Prostate gland (tissue), 2 donors: Measurements from ENCODE around the gene FGGY. TPM values are rescaled to one million over a fixed set of nuclear protein-coding genes. Genes with fewer than 3 reads are reported as not detected.

ENCODE experiments used
- DNase-seq: peaks from one replicate; pipeline ENCODE4 v3.0.0-alpha.2; 2019; ENCODE audit warnings: low spot score
- H3K27ac ChIP-seq, 2 donors: fragments of 200-600 bp; sonication (generic); 2 replicates each; pipeline ENCODE4 v1.5.1; 2017 to 2019
- H3K27me3 ChIP-seq: fragments of 200-600 bp; sonication (generic); replicated peaks from 2 replicates; pipeline ENCODE4 v1.5.1; 2019; ENCODE audit not compliant: insufficient read depth
- H3K36me3 ChIP-seq, 2 donors: fragments of 200-600 bp; sonication (generic); 1 replicate in 1 of 2; 2 replicates in 1 of 2; pipeline versions ENCODE4 v1.5.1 to v1.8.1; 2017 to 2019
- H3K4me1 ChIP-seq: fragments of 200-600 bp; sonication (generic); replicated peaks from 2 replicates; pipeline ENCODE4 v1.5.1; 2019
- H3K4me3 ChIP-seq, 2 donors: fragments of 200-600 bp; sonication (generic); 2 replicates each; pipeline ENCODE4 v1.5.1; 2017 to 2019
- H3K9me3 ChIP-seq: fragments of 200-600 bp; sonication (generic); 2 replicates; pipeline ENCODE4 v1.5.1; 2017
- CTCF ChIP-seq, 4 experiments: fragments of 200-600 bp in 2 of 4; fragments of 450-650 bp in 2 of 4; sonication (generic) in 2 of 4; IDR thresholded peaks; 1 replicate in 3 of 4; 2 replicates in 1 of 4; pipeline ENCODE4 v1.5.1; 2016 to 2019; ENCODE audit warnings: antibody characterized with exemption in 4 of 4, mild to moderate bottlenecking in 2 of 4, moderate library complexity in 2 of 4
- POLR2A ChIP-seq: fragments of 450-650 bp; IDR thresholded peaks from one replicate; pipeline ENCODE4 v1.6.1; 2016; ENCODE audit warnings: antibody characterized with exemption, mild to moderate bottlenecking
- POLR2AphosphoS5 ChIP-seq: sonication (generic); formaldehyde crosslinking; IDR thresholded peaks from one replicate; pipeline ENCODE4 v1.6.1; 2017; ENCODE audit warnings: antibody characterized with exemption
- WGBS: methylation state at CpG from one replicate; pipeline ENCODE4 v1.1.5; 2018; 5-methylcytosine and 5-hydroxymethylcytosine counted together
- intact Hi-C: fragments of 100-400 bp; cut with DNase I; formaldehyde crosslinking; loops from one replicate; pipeline ENCODE4 v1.14.2; 2022
- total RNA-seq, 2 donors: library from RNA; depleted of rRNA; stranded (reverse); fragments of >200 nt; gene quantifications; one replicate each; pipeline ENCODE4 v1.1.0, GENCODE V29; 2016

FGGY gene
- total RNA-seq, 2 donors from 2014 or later, result 28.6 to 32.2 TPM

- Histone ChIP-seq H3K4me3 (no peak overlapping the region), H3K27ac (no peak overlapping the region), H3K36me3 (no peaks in the 10 kb centered on the region), H3K9me3 (no peaks in the 10 kb centered on the region), H3K27me3 (no peaks in the 10 kb centered on the region), H3K4me1 (no peaks in the 10 kb centered on the region)
- no peak for DNase-seq
- intact Hi-C loops, result no loop called here
- WGBS, result 84% methylated on average over 3 of the region's 3 CpGs
- TF ChIP-seq POLR2A, result no peak
- TF ChIP-seq POLR2AphosphoS5, result no peak
- TF ChIP-seq CTCF (IDR thresholded peaks at IDR 0.05), result no peak
Measured at GRCh38 chr1:59288046-59288445, 8.8 kb upstream of the FGGY start.

- Histone ChIP-seq H3K4me1 (no peaks in the 10 kb centered on the region), H3K36me3 (no peaks in the 10 kb centered on the region), H3K27ac (no peak overlapping the region), H3K4me3 (no peak overlapping the region), H3K9me3 (no peaks in the 10 kb centered on the region), H3K27me3 (no peaks in the 10 kb centered on the region)
- DNase-seq, result no peak
- TF ChIP-seq POLR2A, result no peak
- no peak for TF ChIP-seq POLR2AphosphoS5
- TF ChIP-seq CTCF (IDR thresholded peaks at IDR 0.05), result no peak
- intact Hi-C loops, result no loop called here
- WGBS, result 96% methylated on average over 2 of the region's 2 CpGs
Measured at GRCh38 chr1:59289570-59289969, 7.3 kb upstream of the FGGY start.

- Histone ChIP-seq H3K27ac (no peak overlapping the region), H3K4me3 (no peak overlapping the region), H3K4me1 (no peaks in the 10 kb centered on the region), H3K36me3 (no peaks in the 10 kb centered on the region), H3K27me3 (no peaks in the 10 kb centered on the region), H3K9me3 (no peaks in the 10 kb centered on the region)
- intact Hi-C loops, result loop anchor here (10.0 kb wide), 1 partner anchor 386 kb away; no protein-coding TSS in a partner anchor
- WGBS, result 75% methylated on average over 9 of the region's 9 CpGs
- no peak for TF ChIP-seq POLR2A
- TF ChIP-seq CTCF (IDR thresholded peaks at IDR 0.05), result peak in 1 of 4 experiments; percentile 26
- no peak for DNase-seq
Measured at GRCh38 chr1:59290193-59290949, 6.5 kb upstream of the FGGY start.

GRCh38 chr1:59291561-59291960 lies 5.3 kb upstream of the FGGY start:
- intact Hi-C loops, result loop anchor here (10.0 kb wide), 1 partner anchor 387 kb away; no protein-coding TSS in a partner anchor
- Histone ChIP-seq H3K36me3 (no peaks in the 10 kb centered on the region), H3K4me1 (no peaks in the 10 kb centered on the region), H3K27me3 (no peaks in the 10 kb centered on the region), H3K4me3 (no peak overlapping the region), H3K9me3 (no peaks in the 10 kb centered on the region), H3K27ac (no peak overlapping the region)
- TF ChIP-seq POLR2AphosphoS5 (no peak), POLR2A (no peak), CTCF (IDR thresholded peaks at IDR 0.05) (no peak)
- no peak for DNase-seq

GRCh38 chr1:59292562-59292961 lies 4.3 kb upstream of the FGGY start:
- intact Hi-C loops, result loop anchor here (10.0 kb wide), 1 partner anchor 388 kb away; no protein-coding TSS in a partner anchor
- H3K27ac ChIP-seq, result no peak overlapping the region
- 82% methylated on average over 2 of the region's 2 CpGs for WGBS
- TF ChIP-seq POLR2AphosphoS5 (peak; percentile 4), CTCF (IDR thresholded peaks at IDR 0.05) (no peak)
- no peaks in the 10 kb centered on the region for H3K4me1 ChIP-seq
- H3K4me3 ChIP-seq, result no peak overlapping the region
- no peak for DNase-seq
- no peaks in the 10 kb centered on the region for H3K9me3 ChIP-seq
- H3K27me3 ChIP-seq, result no peaks in the 10 kb centered on the region
- H3K36me3 ChIP-seq, result no peaks in the 10 kb centered on the region
